ENCODE results near the gene ZNF629.
"Not testable (repeated sequence)": the region's sequence is repeated elsewhere in the genome, so short reads cannot be mapped to it uniquely, and the experiment has no call there.

ZNF629 gene
- total RNA-seq, result 0 to 21.0 (median 7.4) reads per million in 9 experiments

- H3K4me3 Mint-ChIP-seq, result peak within 1 kb of the TSS; percentile 83 to 88
- H3K27ac Mint-ChIP-seq, result peak within 1 kb of the TSS; percentile 55 to 83
- DNase-seq, result no peak
These were observed at the start of gene ZNF629 for GRCh38 chr16:30786936-30787612. ZNF629 (minus strand) TSS chr16:30787205; CDS start chr16:30784482, 2,723 bp downstream.

DNA sequence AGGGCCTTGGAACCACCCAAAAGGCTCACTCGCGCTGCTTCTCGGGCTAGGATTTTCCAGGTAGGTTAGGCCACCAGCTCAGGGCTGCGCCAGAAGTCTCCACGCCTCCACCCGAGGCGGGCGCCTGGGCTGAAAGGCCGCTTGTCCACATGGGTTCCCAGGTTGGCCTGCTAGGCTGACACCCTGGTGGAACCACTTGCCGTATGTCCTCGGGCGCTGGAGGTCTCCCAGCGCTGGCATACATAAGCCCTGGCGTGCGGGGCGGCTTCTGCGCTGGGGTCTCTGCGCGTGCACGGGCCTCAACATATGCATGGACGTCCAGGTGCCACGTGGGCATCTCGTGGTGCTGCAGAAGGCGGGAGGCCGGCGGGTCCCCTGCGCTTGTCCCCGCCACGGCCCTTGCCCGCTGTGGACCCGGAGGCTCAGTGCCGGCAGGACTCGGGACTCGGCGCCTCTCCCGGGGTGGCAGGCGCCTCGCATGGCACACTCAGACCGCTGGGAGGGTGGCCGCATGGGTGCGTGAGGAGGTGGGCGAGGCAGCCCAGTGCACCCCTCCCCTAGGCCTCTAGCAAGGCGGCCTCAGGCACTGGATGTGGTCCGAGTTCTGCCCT, 47.2 kb upstream of the ZNF629 start:
- no peaks in the 10 kb centered on the region for H3K4me1 Mint-ChIP-seq (ENCODE audit: low read depth in 2 of 2)
- no peaks in the 10 kb centered on the region for H3K27me3 Mint-ChIP-seq
- no peak for ATAC-seq (replicated peaks)
- peaks cover 5% of the 10 kb centered on the region for H3K36me3 Mint-ChIP-seq (ENCODE audit: insufficient read depth)
- no peaks in the 10 kb centered on the region for H3K9me3 Mint-ChIP-seq
- no peak for DNase-seq
- no peak overlapping the region for H3K27ac Mint-ChIP-seq
- H3K4me3 Mint-ChIP-seq, result no peak overlapping the region

More at GRCh38 chr16:30786936-30787612, at the start of gene ZNF629:
- peaks cover 14 to 20% of the 10 kb centered on the region in 2 donors for H3K27me3 Mint-ChIP-seq
- peak; percentile 43 for ATAC-seq (replicated peaks)
- H3K9me3 Mint-ChIP-seq, result no peaks in the 10 kb centered on the region
- no peaks in the 10 kb centered on the region for H3K36me3 Mint-ChIP-seq (ENCODE audit: insufficient read depth)
- H3K4me1 Mint-ChIP-seq (ENCODE audit: low read depth in 2 of 2), result peaks cover 5 to 8% of the 10 kb centered on the region in 2 donors

- no peak overlapping the region for H3K4me3 Mint-ChIP-seq
- peaks cover 5% of the 10 kb centered on the region for H3K36me3 Mint-ChIP-seq (ENCODE audit: insufficient read depth)
- DNase-seq (no peak), ATAC-seq (replicated peaks) (no peak)
- no peak overlapping the region for H3K27ac Mint-ChIP-seq
- H3K27me3 Mint-ChIP-seq, result peaks cover 23 to 24% of the 10 kb centered on the region in 2 donors
- H3K9me3 Mint-ChIP-seq, result no peaks in the 10 kb centered on the region
- peaks cover 0 to 4% of the 10 kb centered on the region in 2 donors for H3K4me1 Mint-ChIP-seq (ENCODE audit: low read depth in 2 of 2)
These were observed 43.0 kb upstream of the ZNF629 start for GRCh38 chr16:30830072-30830417.

GRCh38 chr16:30829130-30830071, 42.4 kb upstream of the ZNF629 start:
- DNase-seq (no peak), ATAC-seq (replicated peaks) (no peak)
- Mint-ChIP-seq H3K36me3 (ENCODE audit: insufficient read depth) (peaks cover 5% of the 10 kb centered on the region), H3K4me3 (no peak overlapping the region), H3K27me3 (peaks cover 24% of the 10 kb centered on the region in 2 donors), H3K4me1 (ENCODE audit: low read depth in 2 of 2) (peaks cover 0 to 4% of the 10 kb centered on the region in 2 donors), H3K9me3 (no peaks in the 10 kb centered on the region), H3K27ac (no peak overlapping the region)

DNA sequence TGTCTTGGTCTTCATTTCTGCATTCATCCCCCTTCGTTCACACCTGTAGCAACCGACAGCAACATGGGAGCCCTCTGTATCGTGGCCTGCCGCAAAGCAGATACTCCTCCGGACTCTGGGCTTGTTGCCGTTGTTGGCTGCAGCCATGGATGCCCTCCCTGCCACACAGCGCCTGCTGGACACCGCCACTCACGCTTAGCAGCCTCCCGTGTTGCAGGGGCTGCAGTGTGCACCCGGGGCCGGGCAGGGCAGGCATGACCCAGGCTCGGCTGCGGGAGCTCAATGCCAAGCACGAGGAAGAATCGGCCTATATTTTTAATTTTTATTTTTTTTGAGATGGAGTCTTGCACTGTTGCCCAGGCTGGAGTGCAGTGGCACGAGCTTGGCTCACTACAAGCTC, 34.9 kb upstream of the ZNF629 start:
- peaks cover 12 to 20% of the 10 kb centered on the region in 2 donors for H3K27me3 Mint-ChIP-seq
- H3K4me3 Mint-ChIP-seq, result no peak overlapping the region
- ATAC-seq (replicated peaks), result no peak

DNA sequence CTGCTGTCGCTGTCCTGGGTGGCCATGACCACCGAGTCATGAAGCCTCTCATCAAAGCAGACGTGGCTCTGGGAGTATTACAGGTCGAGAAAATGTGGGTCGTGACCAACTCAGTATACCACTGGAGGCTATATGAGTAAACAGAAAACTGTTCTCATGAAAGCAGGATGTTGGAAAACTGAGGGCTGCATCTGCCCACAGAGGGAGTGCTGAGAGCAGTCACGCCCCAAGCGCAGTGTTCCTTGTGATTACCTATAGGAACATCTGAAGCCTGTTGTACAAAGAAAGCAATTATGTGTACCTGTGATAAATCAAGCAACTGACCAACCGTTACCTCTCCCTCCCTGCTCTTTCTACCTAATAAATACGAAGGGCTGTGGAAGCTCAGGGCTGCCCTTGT, 34.4 kb upstream of the ZNF629 start:
- ATAC-seq (replicated peaks); H3K4me3 Mint-ChIP-seq; DNase-seq; H3K4me1 Mint-ChIP-seq (ENCODE audit: low read depth in 2 of 2); H3K36me3 Mint-ChIP-seq (ENCODE audit: insufficient read depth); H3K9me3 Mint-ChIP-seq: not testable (repeated sequence)
- H3K27me3 Mint-ChIP-seq, result peaks cover 9 to 16% of the 10 kb centered on the region in 2 donors
- peak overlapping the region in 1 of 2 donors; percentile 19 for H3K27ac Mint-ChIP-seq

More for the DNA sequence above, 34.9 kb upstream of the ZNF629 start:
- Mint-ChIP-seq H3K4me1 (ENCODE audit: low read depth in 2 of 2) (peaks cover 0 to 4% of the 10 kb centered on the region in 2 donors), H3K9me3 (no peaks in the 10 kb centered on the region), H3K27ac (peak overlapping the region in 1 of 2 donors; percentile 19), H3K36me3 (ENCODE audit: insufficient read depth) (no peaks in the 10 kb centered on the region)
- DNase-seq, result no peak

DNA sequence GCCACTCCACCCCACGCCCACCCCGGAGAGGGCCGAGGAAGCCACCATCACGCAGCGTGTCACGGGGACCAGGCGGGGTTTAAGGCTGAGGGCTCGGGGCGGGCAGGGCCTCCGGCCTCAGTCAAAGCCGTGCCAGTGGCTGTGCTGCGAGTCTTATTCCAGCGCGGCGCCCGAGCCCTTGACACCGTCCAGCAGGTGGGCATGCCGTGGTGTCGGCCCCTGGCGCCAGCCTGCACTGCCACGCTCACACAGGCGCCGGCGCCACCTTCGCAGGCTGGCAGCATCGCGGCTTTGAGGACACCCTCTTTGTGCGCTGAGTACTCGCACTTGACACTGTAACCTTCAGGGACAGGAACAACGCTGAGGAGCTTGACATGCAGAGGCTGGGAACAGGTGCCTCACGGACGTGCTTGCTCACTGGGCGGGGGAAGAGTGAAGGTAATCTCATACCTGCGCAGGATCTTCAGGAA, 34.0 kb upstream of the ZNF629 start:
- Mint-ChIP-seq H3K27ac (no peak overlapping the region), H3K4me1 (ENCODE audit: low read depth in 2 of 2) (peaks cover 0 to 4% of the 10 kb centered on the region in 2 donors), H3K27me3 (peaks cover 5 to 11% of the 10 kb centered on the region in 2 donors), H3K4me3 (no peak overlapping the region), H3K36me3 (ENCODE audit: insufficient read depth) (no peaks in the 10 kb centered on the region), H3K9me3 (no peaks in the 10 kb centered on the region)
- no peak for ATAC-seq (replicated peaks)
- no peak for DNase-seq

GRCh38 chr16:30816769-30817168, 29.8 kb upstream of the ZNF629 start:
- no peak overlapping the region for H3K27ac Mint-ChIP-seq
- no peaks in the 10 kb centered on the region for H3K36me3 Mint-ChIP-seq (ENCODE audit: insufficient read depth)
- ATAC-seq (replicated peaks), result no peak

DNA sequence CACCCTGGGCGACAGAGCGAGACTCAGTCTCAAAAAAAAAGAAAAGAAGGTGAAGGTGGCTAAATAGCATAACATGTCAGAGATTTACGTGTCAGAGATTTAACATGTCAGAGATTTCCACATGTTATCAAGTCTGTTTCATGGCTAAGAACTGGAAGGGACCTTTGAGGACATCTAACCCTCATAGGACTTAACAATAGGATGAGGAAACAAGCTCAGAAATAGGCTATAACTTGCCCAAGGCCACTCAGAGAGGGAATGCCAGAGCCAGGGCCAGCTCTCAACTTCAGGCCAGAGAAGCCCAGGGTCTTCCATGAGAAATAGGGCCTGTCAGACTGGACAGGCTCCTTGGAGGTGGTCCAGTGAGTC, 26.8 kb upstream of the ZNF629 start:
- peaks cover 0 to 5% of the 10 kb centered on the region in 2 donors for H3K27me3 Mint-ChIP-seq
- DNase-seq, result no peak
- peak overlapping the region; percentile 75 to 92 for H3K27ac Mint-ChIP-seq
- ATAC-seq (replicated peaks), result peak; percentile 1
- peaks cover 11 to 13% of the 10 kb centered on the region in 2 donors for H3K4me1 Mint-ChIP-seq (ENCODE audit: low read depth in 2 of 2)
- no peaks in the 10 kb centered on the region for H3K36me3 Mint-ChIP-seq (ENCODE audit: insufficient read depth)
- H3K9me3 Mint-ChIP-seq, result no peaks in the 10 kb centered on the region
- H3K4me3 Mint-ChIP-seq, result peak overlapping the region; percentile 75 to 84

More at GRCh38 chr16:30816769-30817168, 29.8 kb upstream of the ZNF629 start:
- Mint-ChIP-seq H3K4me3 (no peak overlapping the region), H3K9me3 (no peaks in the 10 kb centered on the region), H3K4me1 (ENCODE audit: low read depth in 2 of 2) (peaks cover 11 to 13% of the 10 kb centered on the region in 2 donors), H3K27me3 (no peaks in the 10 kb centered on the region)
- DNase-seq, result no peak

- DNase-seq; H3K27ac Mint-ChIP-seq; H3K36me3 Mint-ChIP-seq (ENCODE audit: insufficient read depth); H3K9me3 Mint-ChIP-seq; H3K4me3 Mint-ChIP-seq; ATAC-seq (replicated peaks): not testable (repeated sequence)
- Mint-ChIP-seq H3K27me3 (peaks cover 9 to 14% of the 10 kb centered on the region in 2 donors), H3K4me1 (ENCODE audit: low read depth in 2 of 2) (peaks cover 15 to 20% of the 10 kb centered on the region in 2 donors)
These were observed 22.7 kb upstream of the ZNF629 start for GRCh38 chr16:30809675-30810074.

DNA sequence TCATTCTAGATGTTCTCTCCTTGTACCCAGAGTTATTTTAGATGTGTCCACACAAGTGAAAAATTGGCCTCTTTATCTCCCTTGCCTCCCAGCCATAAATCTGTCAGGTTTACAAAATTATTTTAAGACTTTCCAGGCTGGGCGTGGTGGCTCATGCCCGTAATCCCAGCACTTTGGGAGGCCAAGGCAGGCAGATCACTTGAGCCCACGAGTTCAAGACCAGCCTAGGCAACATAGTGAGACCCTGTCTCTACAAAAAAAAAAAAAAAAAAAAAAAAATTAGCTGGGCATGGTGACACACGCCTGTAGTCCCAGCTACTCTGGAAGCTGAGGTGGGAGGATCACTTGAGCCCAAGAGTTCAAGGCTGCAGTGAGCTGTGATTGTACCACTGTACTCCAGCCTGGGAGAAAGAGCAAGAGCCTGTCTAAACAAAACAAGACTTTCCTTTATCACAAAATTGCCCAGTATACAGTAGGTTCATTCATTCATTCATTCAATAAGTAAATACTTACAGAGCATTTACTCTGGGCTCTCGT, 22.0 kb upstream of the ZNF629 start:
- not testable (repeated sequence) for H3K9me3 Mint-ChIP-seq; H3K36me3 Mint-ChIP-seq (ENCODE audit: insufficient read depth); DNase-seq; H3K4me3 Mint-ChIP-seq; ATAC-seq (replicated peaks); H3K27ac Mint-ChIP-seq
- peaks cover 11 to 17% of the 10 kb centered on the region in 2 donors for H3K4me1 Mint-ChIP-seq (ENCODE audit: low read depth in 2 of 2)
- H3K27me3 Mint-ChIP-seq, result peaks cover 9 to 14% of the 10 kb centered on the region in 2 donors

DNA sequence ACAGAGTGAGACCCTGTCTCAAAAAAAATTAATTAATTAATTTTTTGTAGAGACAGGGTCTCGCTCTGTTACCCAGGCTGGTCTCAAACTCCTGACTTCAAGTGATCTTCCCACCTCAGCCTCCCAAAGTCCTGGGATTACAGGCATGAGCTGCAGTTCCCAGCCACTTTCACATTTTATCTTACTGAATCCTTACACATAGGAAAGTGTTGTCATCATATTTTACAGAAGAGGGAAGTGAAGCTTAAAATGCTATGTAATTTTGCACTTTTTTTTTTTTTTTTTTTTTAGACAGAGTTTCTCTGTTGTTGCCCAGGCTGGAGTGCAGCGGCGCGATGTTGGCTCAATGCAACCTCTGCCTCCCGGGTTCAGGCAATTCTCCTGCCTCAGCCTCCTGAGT, 21.1 kb upstream of the ZNF629 start:
- DNase-seq (no peak), ATAC-seq (replicated peaks) (no peak)
- Mint-ChIP-seq H3K9me3 (no peaks in the 10 kb centered on the region), H3K27ac (no peak overlapping the region), H3K27me3 (peaks cover 9 to 14% of the 10 kb centered on the region in 2 donors), H3K4me3 (no peak overlapping the region), H3K4me1 (ENCODE audit: low read depth in 2 of 2) (peaks cover 6 to 13% of the 10 kb centered on the region in 2 donors), H3K36me3 (ENCODE audit: insufficient read depth) (peaks cover 3% of the 10 kb centered on the region)
